Erythroblast (primary cell): ENCODE measurements around the gene APOL2.

Experiments
- GATA1 ChIP-seq: IDR thresholded peaks from 2 replicates; pipeline ENCODE4 v1.6.1; 2011; ENCODE audit warnings: low read depth, mild to moderate bottlenecking, control low read depth, low read length, moderate library complexity
- POLR2A ChIP-seq: IDR thresholded peaks from 2 replicates; pipeline ENCODE4 v1.6.1; 2011; ENCODE audit warnings: mild to moderate bottlenecking, low read length

- TF ChIP-seq POLR2A, result no peak
- no peak for TF ChIP-seq GATA1
Measured at GRCh38 chr22:36215981-36216380, 23.3 kb downstream of the APOL2 start.
